GM21786 (cell line): ENCODE measurements around the gene KDM4D.
"Not testable (repeated sequence)": the region's sequence is repeated elsewhere in the genome, so short reads cannot be mapped to it uniquely, and the experiment has no call there.

Experiments
- ATAC-seq: cut with Tn5 transposase; IDR thresholded peaks from one replicate; pipeline ENCODE4 v1.9.1; 2021; ENCODE audit not compliant: unreplicated experiment

The KDM4D gene

DNA sequence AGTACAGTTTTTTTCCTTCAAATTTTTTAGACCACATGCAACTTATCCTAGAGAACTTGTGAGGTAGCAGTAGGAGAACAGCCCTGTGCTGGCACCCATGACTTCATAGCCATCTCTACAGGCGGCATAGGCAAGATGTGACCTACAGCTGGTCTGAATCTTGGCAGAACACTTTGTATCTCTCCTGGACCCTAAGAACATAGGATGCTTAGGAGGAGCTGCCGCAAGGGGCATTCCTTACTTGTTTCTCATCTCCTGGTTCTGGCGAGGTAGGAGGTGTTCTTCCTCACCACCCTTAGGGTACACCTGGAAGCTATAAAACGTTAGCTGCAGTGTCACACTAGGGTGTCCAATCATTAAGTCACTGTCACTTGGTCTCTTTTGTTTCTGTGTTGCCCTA lies 16.5 kb upstream of the KDM4D start:
- no peak for ATAC-seq

GRCh38 chr11:94958121-94958696 lies 15.3 kb upstream of the KDM4D start:
- ATAC-seq = no peak

GRCh38 chr11:94959179-94959578 lies 14.3 kb upstream of the KDM4D start:
- ATAC-seq = no peak

GRCh38 chr11:94960488-94960887 lies 13.0 kb upstream of the KDM4D start:
- ATAC-seq = no peak

- no peak for ATAC-seq
Observed at GRCh38 chr11:94961255-94961654, 12.3 kb upstream of the KDM4D start.

DNA sequence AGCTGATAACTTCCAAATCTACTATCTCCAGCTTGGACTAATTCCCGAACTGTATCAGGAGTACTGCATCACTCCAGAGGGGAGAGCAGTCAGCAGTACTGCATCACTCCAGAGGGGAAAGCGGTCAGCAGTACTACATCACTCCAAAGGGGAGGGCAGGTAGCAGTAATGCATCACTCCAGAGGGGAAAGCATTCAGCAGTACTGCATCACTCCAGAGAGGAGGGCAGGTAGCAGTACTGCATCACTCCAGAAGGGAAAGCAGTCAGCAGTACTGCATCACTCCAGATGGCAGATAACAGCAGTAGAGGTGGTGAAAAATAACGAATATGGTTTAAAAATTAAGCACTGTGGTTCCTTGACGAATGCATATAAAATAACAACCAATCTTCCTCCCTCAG lies 8.6 kb upstream of the KDM4D start:
- ATAC-seq = no peak

DNA sequence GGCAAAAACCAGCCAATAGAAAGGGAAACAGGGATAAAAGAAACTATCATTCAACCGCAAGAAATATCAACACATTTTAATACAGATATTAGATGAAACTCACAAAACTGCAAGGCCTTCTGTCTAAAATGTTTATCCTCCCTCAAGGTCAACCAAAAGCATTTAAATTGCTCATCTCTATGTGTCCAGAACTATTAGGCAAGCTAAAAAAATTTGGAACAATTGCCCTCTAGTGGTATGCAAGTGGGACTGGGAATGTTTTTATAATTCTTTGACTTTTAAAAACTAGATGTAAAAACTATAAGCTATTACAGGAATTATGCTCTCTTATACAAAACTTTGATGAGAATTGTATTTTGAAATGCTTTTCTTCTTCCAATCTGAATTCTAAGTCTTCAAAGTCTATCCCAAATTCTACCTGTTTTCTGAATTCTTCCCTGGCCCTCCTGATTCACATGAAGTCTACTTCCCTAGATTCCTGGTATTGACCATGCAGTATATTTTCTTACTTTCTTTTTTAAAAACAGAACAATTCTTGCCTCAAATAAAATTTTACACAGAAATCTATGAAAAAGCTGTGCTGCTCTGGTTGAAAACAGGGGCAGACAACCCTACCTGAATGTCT lies 5.1 kb upstream of the KDM4D start:
- ATAC-seq = no peak

GRCh38 chr11:94972700-94973098 lies 810 bp upstream of the KDM4D start:
- no peak for ATAC-seq

- no peak for ATAC-seq
Observed at GRCh38 chr11:94974178-94974577, 669 bp downstream of the KDM4D start.

DNA sequence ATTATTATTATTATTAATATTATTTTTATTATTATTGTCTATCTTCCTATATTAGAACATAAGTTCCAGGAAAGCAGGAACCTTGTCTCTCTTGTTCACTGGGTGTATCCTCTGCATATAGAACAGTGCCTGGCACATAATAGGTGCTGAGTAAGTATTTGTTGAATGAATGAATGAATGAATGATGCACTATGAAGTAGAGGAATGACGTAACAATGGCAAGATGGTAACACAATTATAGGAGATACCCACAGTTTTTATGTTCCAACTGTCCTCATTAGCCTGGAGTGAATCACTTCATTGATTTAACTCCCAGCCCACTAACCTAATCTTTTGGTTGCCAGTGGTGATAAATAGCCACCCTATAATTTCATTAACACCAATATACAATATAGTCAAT lies 2.1 kb downstream of the KDM4D start:
- no peak for ATAC-seq

DNA sequence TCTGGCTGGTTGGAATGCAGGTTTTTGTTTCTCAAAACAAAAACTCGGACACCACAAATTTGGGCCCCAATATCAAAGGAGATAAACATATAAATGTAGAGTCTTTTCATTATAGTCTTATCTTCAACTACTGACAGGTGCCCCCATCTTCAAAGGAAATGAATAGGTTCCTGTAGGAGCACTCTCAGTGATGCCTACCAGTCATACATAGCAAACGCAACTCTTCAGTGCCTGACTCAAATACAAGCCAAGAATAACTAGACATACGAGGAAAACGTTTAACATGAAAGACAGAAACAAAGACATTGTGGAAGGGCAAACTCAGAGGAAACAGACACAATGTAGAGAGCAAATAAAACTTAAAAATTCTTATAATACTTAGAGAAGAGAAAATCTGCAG lies 13.9 kb downstream of the KDM4D start:
- ATAC-seq = no peak

- no peak for ATAC-seq
Observed at GRCh38 chr11:94988748-94989147, 15.2 kb downstream of the KDM4D start.

- no peak for ATAC-seq
Observed at GRCh38 chr11:94993400-94993943, 20.0 kb downstream of the KDM4D start.

- no peak for ATAC-seq
Observed at GRCh38 chr11:94997437-94997836, 23.9 kb downstream of the KDM4D start.

- ATAC-seq = no peak
Observed at GRCh38 chr11:94998285-94998684, 24.8 kb downstream of the KDM4D start.

- no peak for ATAC-seq
Observed at GRCh38 chr11:95003716-95004115, 30.2 kb downstream of the KDM4D start.

DNA sequence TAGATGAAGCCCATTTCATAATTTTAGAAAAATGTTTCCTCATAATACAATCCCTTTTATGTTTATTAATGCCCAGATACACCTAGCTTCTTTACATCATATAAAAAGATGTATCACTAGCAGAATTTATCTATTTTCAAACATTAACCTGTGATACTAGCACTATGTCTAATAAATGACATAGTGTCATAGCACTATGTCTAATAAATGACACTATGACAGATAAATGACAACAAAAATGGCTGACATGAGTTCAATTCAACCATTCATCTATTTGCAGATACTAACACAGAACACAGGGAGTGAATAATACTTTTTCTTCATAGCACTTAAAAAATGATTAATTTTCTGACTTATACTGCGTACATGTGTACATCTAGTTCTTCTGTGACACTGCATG lies 32.1 kb downstream of the KDM4D start:
- no peak for ATAC-seq

DNA sequence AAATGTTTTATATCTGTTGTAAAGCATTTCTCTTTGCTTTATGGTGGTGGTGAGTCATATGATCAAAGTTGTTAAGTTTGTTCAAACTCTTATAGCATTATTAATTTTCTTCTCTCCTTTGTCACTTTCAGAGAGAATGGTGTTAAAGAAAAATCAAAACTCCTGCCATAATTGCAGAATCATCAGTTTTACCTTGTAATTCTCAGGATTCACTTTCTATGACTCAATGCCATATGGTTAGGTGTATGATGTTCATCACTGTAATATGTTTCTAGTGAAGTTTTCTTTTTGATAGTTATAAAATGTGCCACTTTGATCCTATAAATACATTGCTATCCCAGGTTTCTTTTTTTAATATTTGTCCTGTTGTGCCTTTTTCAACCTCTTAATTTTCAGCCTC lies 37.9 kb downstream of the KDM4D start:
- no peak for ATAC-seq

DNA sequence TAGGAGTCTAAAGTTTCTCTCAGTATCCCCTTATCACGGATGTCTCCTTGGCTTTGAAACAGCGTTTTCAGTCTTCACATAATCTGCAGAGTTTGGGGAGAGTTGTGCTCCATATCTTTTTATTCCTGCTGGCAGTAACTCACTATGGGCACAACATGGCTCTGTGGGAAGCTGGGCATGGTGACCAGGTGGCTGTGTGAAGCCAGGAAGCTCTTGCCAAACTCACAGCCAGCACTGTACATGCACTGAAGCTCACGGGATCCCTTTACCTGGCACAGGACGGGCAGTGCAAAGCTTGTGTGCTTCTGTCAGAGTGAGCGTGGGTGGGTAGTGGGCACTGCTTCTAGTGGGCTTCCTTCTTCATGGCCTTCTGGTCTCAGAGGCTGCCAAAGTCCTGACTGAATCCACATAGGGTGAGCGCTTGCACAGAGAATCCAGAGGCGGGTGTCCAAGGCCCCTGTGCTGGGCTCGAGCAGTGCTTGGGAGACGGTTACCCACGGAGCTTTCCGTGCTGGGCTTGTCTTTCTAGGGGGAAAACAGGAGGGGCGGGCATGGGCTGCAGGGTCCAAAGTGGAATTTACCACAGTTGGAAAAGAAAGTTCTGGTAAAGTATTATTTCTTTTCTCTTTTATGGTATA lies 40.8 kb downstream of the KDM4D start:
- no peak for ATAC-seq

- ATAC-seq = no peak
Observed at GRCh38 chr11:95016139-95016538, 42.6 kb downstream of the KDM4D start.

DNA sequence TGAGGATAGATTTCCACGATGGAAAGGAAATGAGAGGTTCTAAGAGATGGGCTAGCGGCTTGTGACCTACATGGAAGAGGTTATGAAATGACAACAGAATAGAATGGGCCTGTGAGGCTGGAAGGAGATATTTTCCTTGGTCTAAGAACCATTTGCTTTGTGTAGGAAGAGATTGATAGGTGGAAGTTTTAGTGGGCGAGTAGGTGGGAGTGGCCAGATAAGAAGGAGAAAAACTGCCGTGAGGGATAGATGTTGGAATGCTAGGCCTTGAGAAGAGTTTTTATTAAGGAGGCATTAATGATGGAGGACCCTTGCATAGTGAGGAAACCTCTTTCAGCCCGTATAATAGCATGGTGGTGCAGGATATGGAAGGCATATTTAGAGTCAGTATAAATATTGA lies 48.0 kb downstream of the KDM4D start:
- ATAC-seq = not testable (repeated sequence)

DNA sequence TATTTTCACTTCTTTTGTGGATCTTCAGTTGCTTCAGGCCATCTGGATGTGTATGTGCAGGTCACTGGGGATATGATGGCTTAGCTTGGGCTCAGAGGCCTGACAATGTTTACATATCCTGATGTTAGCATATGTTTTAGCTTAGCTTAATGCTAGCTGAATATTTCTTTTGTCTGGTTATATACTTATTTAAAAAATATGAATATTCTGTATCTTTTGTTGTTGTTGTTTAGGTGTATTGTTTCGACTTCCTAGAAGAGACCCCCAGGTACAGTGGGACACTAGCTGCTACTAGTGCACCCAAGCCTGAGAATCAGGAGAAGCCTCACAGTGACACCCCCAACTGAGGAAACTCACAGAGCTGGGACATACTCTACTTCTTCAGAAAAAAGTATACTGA lies 51.4 kb downstream of the KDM4D start, which contains the start of gene KDM4E:
Gene KDM4E, plus strand, starts transcription at position 301 of the 400 bp plus-strand sequence. CDS start 300 bp downstream, outside the sequence.
- ATAC-seq = no peak
